HepG2 (cell line): ENCODE data around the gene CRADD. TPM values are rescaled to one million over a fixed set of nuclear protein-coding genes. Genes with fewer than 3 reads are reported as not detected.
A peak's percentile ranks its signal among the peaks of the same experiment; 100 is the strongest.

ENCODE experiments used
- CENPT ChIP-seq: sonication (generic); formaldehyde crosslinking; IDR thresholded peaks from 2 replicates; pipeline ENCODE4 v1.8.0; 2022; ENCODE audit warnings: low read depth, mild to moderate bottlenecking, moderate library complexity, missing genetic modification reagents
- HNF4G ChIP-seq, 2 experiments: sonication (generic) in 1 of 2; formaldehyde crosslinking in 1 of 2; IDR thresholded peaks; 2 replicates each; pipeline versions ENCODE4 v1.4.0 to v1.6.1; 2011 to 2020; ENCODE audit warnings: borderline replicate concordance in 2 of 2, low read depth in 2 of 2, mild to moderate bottlenecking in 2 of 2, low read length in 1 of 2, missing genetic modification reagents in 1 of 2, moderate library complexity in 1 of 2
- IRF2 ChIP-seq: IDR thresholded peaks from 2 replicates; pipeline ENCODE4 v1.6.1; 2018; ENCODE audit warnings: missing genetic modification reagents, missing compliant biosample characterization
- KDM1A ChIP-seq: IDR thresholded peaks from 2 replicates; pipeline ENCODE4 v1.6.1; 2016; ENCODE audit warnings: missing compliant biosample characterization
- KDM5A ChIP-seq: fragments of 200-600 bp; sonication (generic); IDR thresholded peaks from 2 replicates; pipeline ENCODE4 v1.7.0; 2018; ENCODE audit warnings: antibody characterized with exemption, mild to moderate bottlenecking, low read length, borderline replicate concordance
- KMT2A ChIP-seq: sonication (generic); formaldehyde crosslinking; IDR thresholded peaks from 2 replicates; pipeline ENCODE4 v1.4.0; 2020; ENCODE audit warnings: missing genetic modification reagents
- MZF1 ChIP-seq: sonication (generic); formaldehyde crosslinking; IDR thresholded peaks from 2 replicates; pipeline ENCODE4 v1.8.1; 2023; ENCODE audit warnings: mild to moderate bottlenecking, missing genetic modification reagents, borderline replicate concordance
- PAWR ChIP-seq: sonication (generic); formaldehyde crosslinking; IDR thresholded peaks from 2 replicates; pipeline ENCODE4 v1.4.0; 2020; ENCODE audit warnings: missing genetic modification reagents, mild to moderate bottlenecking, borderline replicate concordance
- PBX3 ChIP-seq: sonication (generic); formaldehyde crosslinking; IDR thresholded peaks from 2 replicates; pipeline ENCODE4 v1.8.1; 2023; ENCODE audit warnings: missing genetic modification reagents, inconsistent platforms, borderline replicate concordance
- POGZ ChIP-seq: sonication (generic); formaldehyde crosslinking; IDR thresholded peaks from 2 replicates; pipeline ENCODE4 v1.4.0; 2020; ENCODE audit warnings: mild to moderate bottlenecking, missing genetic modification reagents
- TCF7 ChIP-seq: sonication (generic); IDR thresholded peaks from 2 replicates; pipeline ENCODE4 v1.6.1; 2016; ENCODE audit warnings: antibody characterized with exemption, low read depth
- ZBTB26 ChIP-seq: IDR thresholded peaks from 2 replicates; pipeline ENCODE4 v1.6.1; 2016; ENCODE audit warnings: missing compliant biosample characterization, missing genetic modification reagents, borderline replicate concordance
- ZBTB43 ChIP-seq: sonication (generic); formaldehyde crosslinking; conservative IDR thresholded peaks from 2 replicates; pipeline ENCODE4 v1.4.0; 2020; ENCODE audit warnings: missing genetic modification reagents
- ZNF256 ChIP-seq: sonication (generic); formaldehyde crosslinking; conservative IDR thresholded peaks from 2 replicates; pipeline ENCODE4 v1.4.0; 2020; ENCODE audit warnings: missing genetic modification reagents
- ZNF280D ChIP-seq: sonication (generic); formaldehyde crosslinking; IDR thresholded peaks from 2 replicates; pipeline ENCODE4 v1.5.1; 2020; ENCODE audit warnings: mild to moderate bottlenecking, missing genetic modification reagents
- ZNF563 ChIP-seq: sonication (generic); formaldehyde crosslinking; IDR thresholded peaks from 2 replicates; pipeline ENCODE4 v1.8.0; 2022; ENCODE audit warnings: mild to moderate bottlenecking, moderate library complexity, missing genetic modification reagents
- ZNF652 ChIP-seq: IDR thresholded peaks from 2 replicates; pipeline ENCODE4 v1.6.1; 2016; ENCODE audit warnings: low read depth, borderline replicate concordance
- ZNF740 ChIP-seq: sonication (generic); formaldehyde crosslinking; IDR thresholded peaks from 2 replicates; pipeline ENCODE4 v1.4.0; 2020; ENCODE audit warnings: missing genetic modification reagents
- ZNF772 ChIP-seq: sonication (generic); formaldehyde crosslinking; IDR thresholded peaks from 2 replicates; pipeline ENCODE4 v1.5.0; 2020; ENCODE audit warnings: mild to moderate bottlenecking, missing genetic modification reagents
- ZNF792 ChIP-seq: IDR thresholded peaks from 2 replicates; pipeline ENCODE4 v1.6.1; 2016
- polyA plus RNA-seq, 8 experiments: library from polyadenylated mRNA; depleted of rRNA in 3 of 8; stranded (reverse) in 7 of 8; unstranded in 1 of 8; fragments of >200 nt; fragmentation: Illumina TruSeq in 4 of 8; extraction: Trizol in 4 of 8; gene quantifications; 2 replicates each; pipeline versions ENCODE4 v1.2.1 to v1.2.3, GENCODE V29; 2011 to 2016; ENCODE audit warnings: low read depth in 4 of 8, missing spikeins in 1 of 8, mixed read lengths in 1 of 8; ENCODE audit not compliant: insufficient read depth in 1 of 8
- total RNA-seq, 5 experiments: library from RNA; depleted of rRNA; stranded (reverse); fragments of >200 nt; fragmentation: Illumina TruSeq; extraction: Trizol; gene quantifications; 2 replicates each; pipeline ENCODE4 v1.2.3, GENCODE V29; 2016; ENCODE audit warnings: low read depth in 1 of 5

The CRADD gene
- total and polyA plus RNA-seq, 2 of the 13 experiments (the other 11 are each of a cell fraction or from before 2014, with no cell fraction given): 12.4 to 18.8 TPM

GRCh38 chr12:93677195-93678064 is at the start of gene CRADD (continued):
- no peak for TF ChIP-seq PBX3 (CRISPR knock-in tag)
- peak; percentile 91 for TF ChIP-seq HNF4G (IDR thresholded peaks at IDR 0.05; ENCODE audit: borderline replicate concordance, low read depth, low read length)
- TF ChIP-seq HNF4G (CRISPR knock-in tag; IDR thresholded peaks at IDR 0.05; ENCODE audit: borderline replicate concordance, low read depth): no peak
- TF ChIP-seq ZNF256: no peak; the same call in 1 of the 2 replicates
- TF ChIP-seq TCF7: no peak
- TF ChIP-seq PAWR (CRISPR knock-in tag): no peak
- peak; percentile 16; the same call in 1 of the 2 replicates for TF ChIP-seq ZBTB26 (CRISPR knock-in tag)
- TF ChIP-seq ZNF652: no peak
- peak; percentile 67 for TF ChIP-seq ZNF563
- TF ChIP-seq CENPT (CRISPR knock-in tag): no peak
- TF ChIP-seq POGZ (CRISPR knock-in tag): peak; percentile 93
- 0 out of 2 replicates have a peak, but pooled peaks have one; percentile 54 for TF ChIP-seq ZNF280D
- TF ChIP-seq ZNF772 (CRISPR knock-in tag): peak; percentile 58; the same call in 1 of the 2 replicates
- peak; percentile 57; the same call in 1 of the 2 replicates for TF ChIP-seq ZNF792 (CRISPR knock-in tag)
- peak; percentile 80 for TF ChIP-seq IRF2 (CRISPR knock-in tag)
- TF ChIP-seq KDM1A (CRISPR knock-in tag): no peak
- TF ChIP-seq MZF1 (CRISPR knock-in tag): no peak
- peak; percentile 77; the same call in 1 of the 2 replicates for TF ChIP-seq KMT2A (CRISPR knock-in tag)
- no peak; the same call in 1 of the 2 replicates for TF ChIP-seq ZBTB43
- TF ChIP-seq ZNF740 (CRISPR knock-in tag): no peak
- TF ChIP-seq KDM5A: no peak
